Putamen (tissue), 1 donor: ENCODE results near the gene SLC22A5.

ENCODE experiments used
- DNase-seq: peaks from one replicate; pipeline ENCODE4 v3.0.0-alpha.2; 2016; ENCODE audit warnings: low spot score

Gene SLC22A5

GRCh38 chr5:132365213-132365612, 4.3 kb upstream of the SLC22A5 start:
- no peak for DNase-seq

- no peak for DNase-seq
Observed at GRCh38 chr5:132368186-132368585, 1.3 kb upstream of the SLC22A5 start.

- no peak for DNase-seq
Observed at GRCh38 chr5:132369007-132369473, 470 bp upstream of the SLC22A5 start.

GRCh38 chr5:132370181-132370970, 866 bp downstream of the SLC22A5 start:
- no peak for DNase-seq

- no peak for DNase-seq
Observed at GRCh38 chr5:132370971-132371602, 1.6 kb downstream of the SLC22A5 start.

GRCh38 chr5:132371603-132371994, 2.1 kb downstream of the SLC22A5 start:
- DNase-seq, result no peak

GRCh38 chr5:132372127-132372526, 2.6 kb downstream of the SLC22A5 start:
- DNase-seq, result no peak

- no peak for DNase-seq
Observed at GRCh38 chr5:132372542-132372941, 3.0 kb downstream of the SLC22A5 start.

GRCh38 chr5:132375957-132376356, 6.4 kb downstream of the SLC22A5 start:
- DNase-seq, result no peak

GRCh38 chr5:132376694-132377641, 7.5 kb downstream of the SLC22A5 start:
- peak; percentile 59 for DNase-seq

- no peak for DNase-seq
Observed at GRCh38 chr5:132377738-132378137, 8.2 kb downstream of the SLC22A5 start.

- DNase-seq, result no peak
Observed at GRCh38 chr5:132378580-132378979, 9.1 kb downstream of the SLC22A5 start.

- DNase-seq, result no peak
Observed at GRCh38 chr5:132380047-132380446, 10.5 kb downstream of the SLC22A5 start.

GRCh38 chr5:132380741-132381140, 11.2 kb downstream of the SLC22A5 start:
- no peak for DNase-seq

GRCh38 chr5:132381614-132382013, 12.1 kb downstream of the SLC22A5 start:
- no peak for DNase-seq

- no peak for DNase-seq
Observed at GRCh38 chr5:132383261-132383660, 13.8 kb downstream of the SLC22A5 start.

- DNase-seq, result no peak
Observed at GRCh38 chr5:132383984-132384383, 14.5 kb downstream of the SLC22A5 start.

- DNase-seq, result no peak
Observed at GRCh38 chr5:132384506-132385050, 15.1 kb downstream of the SLC22A5 start.

- peak; percentile 65 for DNase-seq
Observed at GRCh38 chr5:132385326-132386105, 16.0 kb downstream of the SLC22A5 start.

- DNase-seq, result peak; percentile 68
Observed at GRCh38 chr5:132386644-132387286, 17.3 kb downstream of the SLC22A5 start.

- DNase-seq, result no peak
Observed at GRCh38 chr5:132387640-132388117, 18.2 kb downstream of the SLC22A5 start.
